Measurements from ENCODE around the gene PTPRM. TPM values are rescaled to one million over a fixed set of nuclear protein-coding genes. Genes with fewer than 3 reads are reported as not detected.

The PTPRM gene
- polyA plus RNA-seq, 1 of the 3 experiments (the other 2 are of a cell fraction): 16.0 TPM

- TF ChIP-seq NFIC (IDR thresholded peaks at IDR 0.05; ENCODE audit: borderline replicate concordance) (no peak), PBX3 (IDR thresholded peaks at IDR 0.05) (no peak), TAF1 (IDR thresholded peaks at IDR 0.05; ENCODE audit: borderline replicate concordance, low read depth, low read length) (no peak), RAD21 (IDR thresholded peaks at IDR 0.05; ENCODE audit: low read length) (no peak), JUND (IDR thresholded peaks at IDR 0.05) (no peak), CTCF (IDR thresholded peaks at IDR 0.05) (no peak), FOSL2 (IDR thresholded peaks at IDR 0.05; ENCODE audit: borderline replicate concordance, low read depth) (no peak), ELF1 (IDR thresholded peaks at IDR 0.05) (no peak), YY1 (IDR thresholded peaks at IDR 0.05; ENCODE audit: low read depth) (no peak), SMC3 (IDR thresholded peaks at IDR 0.05; ENCODE audit: low read depth, low read length) (no peak), GABPA (IDR thresholded peaks at IDR 0.05; ENCODE audit: low read depth) (no peak), IRF3 (IDR thresholded peaks at IDR 0.05; ENCODE audit: low read depth, low read length) (no peak), USF1 (IDR thresholded peaks at IDR 0.05; ENCODE audit: borderline replicate concordance, low read depth) (no peak), USF2 (IDR thresholded peaks at IDR 0.05; ENCODE audit: borderline replicate concordance, low read depth, low read length) (no peak), RCOR1 (IDR thresholded peaks at IDR 0.05; ENCODE audit: low read length) (no peak), EZH2phosphoT487 (IDR thresholded peaks at IDR 0.05; ENCODE audit: borderline replicate concordance, low read depth) (no peak), MAX (IDR thresholded peaks at IDR 0.05; ENCODE audit: low read depth) (no peak), FOXJ3 (CRISPR knock-in tag; IDR thresholded peaks at IDR 0.05) (no peak), TEAD4 (IDR thresholded peaks at IDR 0.05; ENCODE audit: borderline replicate concordance, insufficient read depth) (no peak)
- H3K27ac ChIP-seq (ENCODE audit: low read depth in 2 of 2, low read length in 1 of 2): no peak overlapping the region
- DNase-seq: no peak
- H4K20me1 ChIP-seq (ENCODE audit: insufficient read depth): no peaks in the 10 kb centered on the region
- peaks cover 0 to 3% of the 10 kb centered on the region in 2 experiments; a peak in 1 of 4 replicates for H3K4me1 ChIP-seq (ENCODE audit: control insufficient read depth in 1 of 2, insufficient read depth in 2 of 2, low read depth in 1 of 2, low read length in 1 of 2)
- H3K4me3 ChIP-seq (ENCODE audit: low read depth in 2 of 2, low read length in 1 of 2): no peak overlapping the region
- WGBS (ENCODE audit: low lambda C conversion rate): 31% methylated on average over 2 of the region's 2 CpGs
- no peaks in the 10 kb centered on the region for H3F3A ChIP-seq (replicated peaks; ENCODE audit: insufficient read depth)
- H3K79me2 ChIP-seq (ENCODE audit: insufficient read depth): no peaks in the 10 kb centered on the region
- H3K9me3 ChIP-seq: no peaks in the 10 kb centered on the region
- H2AFZ ChIP-seq (ENCODE audit: low read depth): no peak overlapping the region
- ChIA-PET POLR2A (no interaction called here), CTCF (interaction anchor here (1.6 kb wide), 1 partner anchor 12 kb away, joined by 4 read pairs; no protein-coding TSS in a partner anchor)
- H3K27me3 ChIP-seq (ENCODE audit: insufficient read depth): no peaks in the 10 kb centered on the region
- no peak overlapping the region for H3K9ac ChIP-seq
- no peaks in the 10 kb centered on the region for H3K36me3 ChIP-seq (replicated peaks in 1 of 2; ENCODE audit: control insufficient read depth in 1 of 2, insufficient read depth in 2 of 2, low read length in 1 of 2)
- H3K9me2 ChIP-seq: no peaks in the 10 kb centered on the region
- no peak overlapping the region for H3K4me2 ChIP-seq
These were observed 42.3 kb upstream of the PTPRM start for GRCh38 chr18:7524786-7525185.
